HG02642 (cell line): ENCODE measurements around the gene PARL.
A peak's percentile ranks its signal among the peaks of the same experiment; 100 is the strongest.

Experiments
- ATAC-seq: cut with Tn5 transposase; IDR thresholded peaks from one replicate; pipeline ENCODE4 v1.9.1; 2021; ENCODE audit warnings: mild to moderate bottlenecking; ENCODE audit not compliant: unreplicated experiment, poor library complexity

PARL gene

DNA sequence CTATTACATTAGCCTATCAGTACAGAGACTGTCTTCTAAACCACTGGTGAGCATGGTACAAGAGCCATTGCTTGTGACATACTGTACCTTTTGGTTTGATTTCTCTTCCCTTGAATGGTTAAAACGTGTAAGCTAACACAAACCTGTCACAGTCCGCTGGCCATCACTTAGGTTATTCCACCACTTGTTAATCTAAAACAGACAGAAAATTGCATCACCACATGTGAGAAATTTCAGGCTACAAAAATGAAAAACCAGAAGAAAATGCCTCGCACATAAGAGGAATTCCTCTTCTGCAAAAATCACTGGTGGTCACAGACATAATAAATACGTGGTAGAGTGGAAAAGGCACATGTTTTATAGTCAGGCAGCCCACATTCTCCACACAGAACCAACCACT, 22.1 kb downstream of the PARL start:
- no peak for ATAC-seq

DNA sequence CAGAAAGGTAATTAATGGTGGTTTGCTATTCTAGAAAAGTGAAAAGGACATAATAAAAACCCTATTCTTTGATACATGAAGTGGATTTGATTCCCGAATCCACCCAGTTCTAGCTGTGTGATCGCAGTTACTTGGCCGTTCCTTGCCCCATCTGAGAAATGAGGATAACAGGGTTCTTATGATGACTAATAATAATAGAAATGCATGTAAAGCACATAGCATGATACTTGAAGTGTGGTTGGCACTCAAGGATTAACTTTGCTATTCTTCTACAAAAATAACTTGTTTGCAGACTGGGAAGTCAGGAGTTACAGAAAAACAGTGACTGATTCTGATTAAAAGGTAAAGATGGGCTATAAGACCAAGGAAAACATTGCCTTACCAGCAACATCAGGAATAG, 26.8 kb downstream of the PARL start:
- no peak for ATAC-seq

DNA sequence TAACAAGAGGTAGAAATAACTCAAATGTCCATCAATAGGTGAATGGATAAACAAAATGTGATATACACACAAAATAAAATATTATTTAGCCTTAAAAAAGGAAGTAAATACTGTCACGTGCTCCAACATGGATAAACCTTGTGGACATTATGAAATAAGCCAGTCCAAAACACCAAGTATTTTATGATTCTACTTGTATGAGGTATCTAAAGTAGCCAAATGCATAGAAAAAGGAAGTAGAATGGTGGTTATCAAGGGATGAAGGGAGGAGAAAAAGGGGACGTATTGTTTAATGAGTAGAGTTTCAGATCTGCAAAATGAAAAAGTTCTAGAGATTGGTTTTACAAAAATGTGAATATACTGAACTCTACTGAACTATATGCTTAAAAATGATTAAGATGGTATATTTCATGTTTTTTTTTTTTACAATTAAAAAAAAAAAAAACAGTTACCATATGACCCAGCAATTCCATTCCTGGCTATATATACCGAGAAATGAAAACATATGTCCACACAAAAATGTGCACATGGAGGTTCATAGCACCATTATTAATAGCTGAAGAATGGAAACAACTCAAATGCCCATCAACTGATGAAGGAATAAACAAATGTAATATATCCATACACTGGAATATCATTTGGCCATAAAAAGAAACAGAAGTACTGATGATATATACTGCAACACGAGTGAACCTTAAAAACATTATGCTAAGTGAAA, 30.2 kb downstream of the PARL start:
- no peak for ATAC-seq

DNA sequence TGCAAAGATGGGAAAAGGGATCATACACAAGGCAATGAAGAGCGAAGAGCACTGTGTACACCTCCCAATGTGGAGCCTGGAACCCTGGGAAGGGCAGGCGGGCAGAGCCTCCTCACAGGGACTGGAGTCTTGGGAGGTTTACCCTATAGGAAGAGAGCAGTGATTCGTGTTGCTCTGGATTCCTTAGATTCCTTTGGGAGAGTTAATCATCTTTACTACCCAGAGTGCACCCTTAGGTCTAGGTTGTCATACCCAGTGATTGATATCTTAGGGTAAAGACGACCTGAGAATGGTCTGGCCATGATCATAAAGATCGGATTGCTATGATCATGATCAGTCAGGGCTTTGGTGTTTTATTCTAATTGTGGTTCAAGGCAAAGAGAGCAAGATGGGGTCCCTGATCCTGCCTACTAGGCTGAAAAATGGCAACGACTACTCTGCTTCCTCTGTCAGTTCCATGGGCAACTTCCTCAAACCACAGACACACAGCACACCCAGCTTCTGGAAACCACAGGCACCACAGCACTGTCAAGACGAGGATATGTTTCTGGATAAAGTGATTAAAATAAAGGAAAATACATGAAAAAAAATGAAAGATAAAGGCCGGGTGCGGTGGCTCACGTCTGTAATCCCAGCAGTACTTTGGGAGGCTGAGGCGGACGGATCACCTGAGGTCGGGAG, 38.9 kb downstream of the PARL start:
- no peak for ATAC-seq

DNA sequence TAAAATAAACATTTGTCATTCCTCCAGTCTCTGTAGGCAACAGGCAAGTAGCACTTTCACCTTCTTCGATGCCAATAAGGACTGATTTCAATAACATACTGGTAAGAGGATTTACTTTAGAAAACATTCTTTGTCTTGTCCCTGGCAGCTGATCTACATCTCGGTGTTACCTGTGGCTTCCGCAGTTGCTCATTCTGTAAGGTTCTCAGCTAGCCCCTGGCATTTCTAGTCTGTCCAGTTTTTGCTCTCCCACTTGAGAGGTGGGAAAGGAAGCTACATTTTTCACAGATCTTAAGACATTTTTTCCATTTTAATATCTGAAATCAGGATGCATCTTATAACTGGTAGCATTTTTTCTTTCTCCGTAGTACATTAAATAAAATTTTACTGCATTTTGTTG, 39.6 kb downstream of the PARL start:
- no peak for ATAC-seq

DNA sequence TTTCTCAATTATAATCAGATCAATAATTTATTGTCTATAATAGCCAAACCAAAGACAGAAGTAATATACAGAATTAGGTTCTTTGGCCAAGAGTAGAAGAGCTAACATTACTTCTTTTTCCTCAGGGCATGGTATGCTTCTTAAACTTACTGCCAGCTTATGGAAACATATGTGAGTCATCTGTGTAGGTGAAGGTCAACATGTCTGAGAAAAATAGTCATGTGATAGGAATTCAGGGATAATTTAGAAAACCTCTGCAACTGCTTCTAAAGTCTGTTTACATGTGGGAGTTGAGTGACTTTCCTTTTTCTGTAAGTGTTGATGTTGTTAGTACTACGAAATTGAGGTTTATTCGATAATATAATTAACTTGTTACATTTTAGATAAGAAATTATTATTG, 40.1 kb downstream of the PARL start:
- ATAC-seq = no peak

DNA sequence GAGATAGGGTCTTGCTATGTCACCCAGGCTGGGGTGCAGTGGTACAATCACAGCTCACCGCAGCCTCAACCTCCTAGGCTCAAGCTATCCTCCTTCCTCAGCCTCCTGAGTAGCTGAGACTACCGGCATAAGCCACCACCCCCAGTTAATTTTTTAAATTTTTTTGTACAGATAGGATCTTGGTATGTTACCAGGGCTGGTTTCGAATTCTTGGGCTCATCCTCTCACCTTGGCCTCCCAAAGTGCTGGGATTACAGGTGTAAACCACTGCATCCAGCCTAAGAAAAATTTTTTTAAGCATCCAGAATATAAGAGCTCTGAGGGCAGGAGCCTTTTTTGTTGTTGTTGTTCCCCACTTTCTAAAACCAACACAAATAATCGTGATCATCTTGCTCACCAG, 44.9 kb downstream of the PARL start:
- ATAC-seq = no peak

DNA sequence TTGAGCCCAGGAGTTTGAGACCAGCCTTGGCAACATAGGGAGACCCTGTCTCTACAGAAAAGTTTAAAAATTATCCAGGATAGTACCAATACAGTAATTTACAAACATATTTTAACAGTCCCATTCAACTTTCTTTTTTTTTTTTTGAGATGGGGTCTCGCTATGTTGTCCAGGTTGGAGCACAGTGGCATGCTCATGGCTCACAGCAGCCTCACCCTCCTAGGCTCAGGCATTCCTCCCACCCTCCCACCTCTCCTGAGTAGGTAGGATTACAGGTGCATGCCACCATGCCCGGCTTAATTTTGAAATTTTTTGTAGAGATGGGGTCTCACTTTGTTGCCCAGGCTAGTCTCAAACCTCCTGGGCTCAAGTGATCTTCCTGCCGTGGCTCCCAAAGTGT, 46.8 kb downstream of the PARL start:
- no peak for ATAC-seq

DNA sequence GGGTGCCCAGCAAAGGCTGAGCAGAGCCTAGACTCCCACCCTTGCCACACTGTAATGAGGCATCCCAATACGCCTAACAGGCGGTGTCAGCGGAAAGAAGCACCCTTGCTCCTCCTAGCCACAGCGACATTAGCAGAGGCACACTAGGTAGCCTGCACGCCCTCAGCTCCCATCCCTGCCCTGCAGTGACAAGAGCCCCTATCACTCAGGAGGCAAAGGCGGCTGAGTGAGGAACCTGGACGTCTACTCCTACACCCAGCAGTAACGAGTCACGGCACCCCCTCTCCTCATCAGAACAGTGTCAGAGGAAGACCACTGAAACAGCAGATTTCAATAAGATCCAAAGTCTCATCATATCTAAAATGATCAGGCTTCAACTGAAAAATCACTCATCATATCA, 47.3 kb downstream of the PARL start:
- no peak for ATAC-seq

DNA sequence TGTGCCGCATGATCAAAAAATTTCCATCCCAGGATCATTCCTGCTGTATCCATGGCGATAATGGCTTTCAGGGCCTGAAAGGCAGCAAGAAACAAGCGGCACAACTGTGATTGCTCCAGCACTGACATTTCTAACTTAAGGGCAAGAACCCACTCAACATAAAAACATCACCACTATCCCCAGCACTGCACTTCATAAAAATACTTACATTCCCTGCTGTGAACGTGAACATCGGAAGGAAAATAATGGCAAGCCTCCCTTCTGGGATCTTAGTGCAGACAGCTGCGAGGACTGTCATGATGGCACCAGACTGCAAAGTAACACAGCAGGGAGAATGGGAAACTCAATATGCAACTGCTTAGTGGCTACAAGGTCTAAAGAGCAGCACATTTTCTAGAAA, 51.2 kb downstream of the PARL start:
- no peak for ATAC-seq

DNA sequence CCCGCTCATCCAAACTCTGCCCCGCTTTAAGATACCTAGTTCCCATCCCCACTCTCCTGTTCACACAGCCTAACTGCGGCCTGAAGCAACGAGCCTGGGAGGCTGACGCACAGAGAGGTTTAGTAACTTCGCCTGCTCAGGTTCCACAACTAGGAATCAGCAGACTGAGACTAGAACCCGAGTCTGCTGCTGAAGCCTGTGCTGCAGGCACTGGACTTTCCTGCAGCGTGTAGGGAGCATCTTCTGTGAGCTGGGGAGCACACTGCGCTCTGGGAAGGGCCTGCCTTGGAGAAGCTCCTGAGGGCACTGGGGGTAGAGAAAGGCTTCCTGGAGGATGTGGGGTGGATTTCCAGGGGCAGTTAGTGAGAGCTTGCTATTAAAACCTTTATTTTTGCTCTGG, 54.5 kb downstream of the PARL start:
- no peak for ATAC-seq

DNA sequence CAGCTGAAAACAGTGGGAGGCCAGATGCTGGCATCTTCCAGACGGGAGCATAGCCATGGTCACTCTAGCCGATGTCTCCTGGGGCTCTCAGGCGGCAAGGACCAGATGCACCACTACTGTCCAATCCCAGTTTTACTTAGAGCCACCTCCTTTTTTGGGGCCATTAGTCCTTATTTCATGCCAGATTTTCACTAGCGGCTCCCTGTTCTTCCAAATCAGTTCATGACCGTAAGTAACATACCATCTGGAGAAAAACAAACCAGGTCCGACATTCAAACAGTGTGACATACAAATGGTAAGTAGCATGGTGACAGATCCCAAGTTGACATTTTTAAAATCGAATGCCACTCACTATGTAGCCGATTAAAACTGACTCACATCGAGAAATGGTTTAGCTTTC, 55.2 kb downstream of the PARL start:
- no peak for ATAC-seq

DNA sequence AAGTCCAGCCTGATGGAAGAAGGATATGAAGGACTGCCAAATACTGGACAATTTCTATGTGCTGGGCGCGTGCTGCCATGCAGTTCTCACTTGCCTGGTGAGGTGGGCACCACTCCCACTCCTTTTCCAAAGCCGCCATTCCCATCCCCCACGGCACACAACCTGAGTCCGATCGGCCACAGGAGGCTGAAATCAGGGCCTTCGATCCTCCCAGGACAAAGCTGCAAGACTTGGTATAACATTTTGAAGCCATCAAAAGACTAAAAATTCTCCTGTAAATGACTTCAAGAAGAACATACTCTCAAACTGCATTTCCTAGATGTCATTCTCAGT, 56.2 kb downstream of the PARL start:
- ATAC-seq = no peak

DNA sequence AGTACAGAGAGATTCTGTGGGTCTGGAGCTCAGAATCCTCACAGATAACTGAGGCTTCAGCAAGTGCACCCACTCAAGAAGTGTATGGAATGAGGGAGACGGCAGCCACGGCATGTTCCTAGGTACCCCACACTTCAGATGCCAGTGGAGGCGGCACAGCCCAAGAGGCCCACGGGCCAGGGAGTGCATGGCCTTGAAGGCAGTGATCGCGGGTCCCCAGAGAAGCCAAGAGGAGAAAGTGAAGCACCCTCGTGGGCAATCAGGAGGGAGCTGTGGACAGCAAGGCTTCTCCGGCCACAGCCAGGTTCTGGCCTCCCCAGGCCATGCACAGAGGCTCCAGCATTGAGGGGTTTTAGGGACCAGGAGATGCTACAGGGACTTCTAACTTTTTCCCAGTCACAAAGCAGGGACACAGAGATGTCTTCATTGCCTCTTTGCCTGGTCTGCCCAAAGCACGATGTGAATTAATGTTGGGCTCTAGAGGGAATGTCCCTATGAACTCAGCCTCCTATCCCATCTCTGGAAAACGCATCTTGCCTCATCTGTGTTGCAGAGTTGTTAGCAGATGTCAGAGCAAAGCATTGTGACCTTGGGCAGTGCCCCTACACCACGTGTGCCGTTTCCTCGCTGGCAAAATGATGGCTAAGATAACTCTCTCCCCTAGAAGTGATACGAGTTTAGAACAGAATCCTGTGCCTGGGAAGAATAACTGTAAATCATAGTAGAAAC, 56.7 kb downstream of the PARL start:
- ATAC-seq = no peak

DNA sequence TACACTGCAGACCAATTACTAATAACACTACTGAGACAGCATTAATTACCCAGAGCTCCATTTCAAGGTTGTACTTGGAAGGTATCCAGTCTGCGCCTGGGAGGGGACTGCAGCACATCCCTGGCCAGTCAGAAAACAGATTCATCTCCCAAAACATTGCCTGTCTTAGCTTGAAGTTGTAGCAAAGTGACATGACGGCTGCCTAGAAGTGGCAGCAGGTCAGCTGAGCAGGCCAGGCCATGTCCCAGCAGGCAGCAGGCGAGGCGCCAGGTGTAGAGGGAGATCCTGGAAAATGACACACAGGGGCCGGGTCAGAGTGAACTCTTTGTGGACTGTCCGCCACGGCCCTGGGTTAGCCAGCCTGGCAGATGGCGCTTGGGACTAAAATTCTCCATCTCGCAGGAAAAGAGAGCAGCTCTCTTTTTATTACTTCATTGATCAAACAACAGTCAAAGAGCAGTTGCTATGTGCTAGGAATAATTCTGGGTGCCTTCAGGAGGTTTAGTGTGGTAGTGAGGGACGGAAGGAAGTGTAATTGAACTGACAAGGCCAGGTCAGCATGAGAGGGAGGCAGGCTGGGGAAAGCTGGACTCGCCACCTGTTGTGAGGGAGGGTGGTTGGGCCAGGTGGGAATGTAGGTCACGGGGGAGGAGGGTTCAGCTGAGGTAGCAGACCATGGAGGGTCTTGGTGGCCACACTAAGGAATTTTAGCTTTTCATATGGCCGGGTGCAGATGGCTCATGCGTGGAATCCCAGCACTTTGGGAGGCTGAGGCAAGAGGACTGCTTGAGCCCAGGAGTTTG, 58.0 kb downstream of the PARL start:
- no peak for ATAC-seq

DNA sequence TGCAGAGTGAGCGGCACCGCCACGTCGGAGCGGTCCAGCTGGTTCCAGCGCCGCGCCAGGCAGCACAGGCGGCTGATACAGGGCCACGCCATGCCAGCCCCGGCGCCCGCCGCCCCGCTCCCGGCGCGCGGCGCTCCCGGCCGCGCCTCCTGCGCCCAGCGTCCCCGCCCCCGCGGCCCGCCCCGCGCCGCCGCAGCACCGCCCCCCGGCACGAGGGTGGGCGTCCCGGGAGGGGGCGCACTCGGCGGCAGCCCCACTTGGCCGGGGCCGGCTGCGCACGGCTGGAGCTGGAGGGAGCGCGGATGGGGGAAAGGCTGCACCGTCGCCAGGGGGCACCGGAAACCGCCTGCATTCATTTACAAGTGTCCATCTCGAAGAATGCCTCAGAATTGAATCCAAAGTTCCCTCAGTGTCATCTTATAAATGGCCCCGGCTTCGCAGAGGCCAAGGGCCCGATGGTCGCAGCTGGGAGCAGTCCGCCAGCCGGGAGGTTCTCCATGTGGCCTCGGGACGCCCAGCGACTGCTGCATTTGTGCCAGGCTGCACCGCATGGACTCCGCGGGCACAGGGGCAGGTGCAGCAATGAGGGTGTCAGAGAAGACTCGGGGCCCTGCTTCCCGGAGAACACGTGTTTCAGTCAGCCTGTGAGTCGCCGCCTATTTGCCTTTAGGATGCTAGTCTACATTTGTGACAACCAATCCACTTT, 59.1 kb downstream of the PARL start, which contains the start of gene MAP6D1:
Gene MAP6D1, minus strand, starts transcription at position 122 of the 706 bp plus-strand sequence. Its CDS starts 30 bp downstream, at position 92.
- ATAC-seq = peak; percentile 56

DNA sequence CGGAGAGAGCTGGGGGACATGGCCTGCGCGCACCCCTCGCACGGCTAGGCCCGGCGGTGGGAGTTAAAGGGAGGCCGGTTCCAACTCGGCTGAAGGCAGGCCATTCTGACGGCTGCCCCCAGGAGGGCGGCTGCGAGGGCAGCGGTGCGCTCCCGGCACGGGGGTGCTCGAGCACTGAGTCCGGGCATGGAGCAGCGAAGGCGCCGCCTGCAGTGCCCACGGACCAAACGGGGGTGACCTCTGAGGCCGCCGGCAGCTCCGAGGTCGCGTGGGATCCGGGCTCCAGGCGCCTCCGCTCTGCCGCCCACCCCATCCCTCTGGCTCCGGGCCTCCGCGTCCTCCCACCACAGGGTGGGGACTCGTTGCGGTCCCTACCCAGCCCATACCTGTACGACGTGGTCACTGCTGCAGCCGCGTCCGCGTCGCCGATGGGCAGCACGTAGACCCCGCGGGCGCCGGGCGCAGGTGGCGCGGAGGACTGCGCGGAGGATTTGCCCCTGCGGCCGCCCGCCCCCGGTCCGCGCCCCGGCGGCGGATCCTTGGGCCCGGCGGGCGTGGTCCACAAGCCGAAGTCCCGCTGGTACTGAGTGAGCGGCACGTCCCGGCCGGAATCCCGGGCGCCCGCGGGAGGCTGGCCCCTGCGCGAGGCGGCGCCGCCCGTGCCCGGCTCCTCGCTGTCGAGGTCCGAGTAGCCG, 59.8 kb downstream of the PARL start:
- ATAC-seq = peak; percentile 41

DNA sequence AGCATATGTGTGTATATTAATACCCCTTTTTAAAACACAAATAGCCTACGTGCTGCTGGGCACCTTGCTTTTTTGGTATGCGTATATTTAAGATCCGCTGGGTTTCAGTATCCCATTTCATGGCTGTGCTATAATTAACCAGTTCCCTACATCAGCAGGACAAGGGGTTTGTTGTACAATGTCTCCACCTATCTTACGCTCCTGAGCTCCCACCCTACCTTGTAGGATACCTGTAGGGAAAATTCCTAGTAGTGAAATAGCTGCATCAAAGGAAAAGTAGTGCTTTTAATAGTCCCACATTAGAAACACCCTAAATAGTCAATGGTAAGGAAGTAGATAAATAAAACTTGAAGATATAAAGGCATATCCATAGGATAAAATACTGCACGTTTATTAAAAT, 60.7 kb downstream of the PARL start:
- no peak for ATAC-seq

DNA sequence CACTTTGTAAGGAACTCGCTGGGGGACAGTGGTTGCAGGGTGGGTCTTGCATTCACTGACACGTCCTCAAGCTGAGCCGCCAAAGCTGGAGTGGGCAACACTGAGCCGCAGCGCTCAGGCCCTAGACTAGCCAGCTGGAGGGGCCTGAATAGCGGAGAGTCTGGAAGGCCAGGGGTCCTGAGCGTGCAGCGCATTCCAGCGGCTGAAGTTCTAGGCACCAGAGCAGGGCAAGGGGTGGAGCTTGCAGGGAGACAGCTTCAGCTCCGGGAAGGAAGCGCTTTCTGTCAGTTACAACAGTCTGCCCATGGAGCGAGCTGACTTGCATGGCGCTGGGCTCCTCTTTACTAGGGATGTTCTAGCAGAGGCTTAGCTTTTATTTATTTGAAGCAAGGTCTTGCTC, 62.0 kb downstream of the PARL start:
- ATAC-seq = no peak

DNA sequence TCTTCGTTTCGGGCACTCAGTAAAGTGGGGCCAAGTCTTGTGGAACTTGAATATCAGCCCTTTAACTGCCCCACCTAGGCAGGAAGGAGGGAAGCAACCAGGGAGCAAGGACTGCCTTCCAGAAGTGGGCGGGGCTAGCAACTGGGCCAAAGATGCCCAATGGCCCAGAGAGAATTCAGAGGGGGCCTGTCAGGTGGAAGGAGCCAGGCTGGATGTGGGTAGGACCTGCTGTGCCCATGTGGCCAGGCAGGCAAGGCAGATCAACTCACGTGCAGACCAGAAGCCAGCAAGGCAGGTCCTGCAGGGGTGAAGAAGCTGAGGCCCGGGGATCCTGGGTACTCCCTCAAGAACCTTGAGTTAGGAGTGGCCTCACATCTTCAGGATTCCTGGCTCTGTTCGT, 64.8 kb downstream of the PARL start:
- no peak for ATAC-seq
